Femur (tissue), 1 donor: ENCODE results near the gene ST8SIA5.

Source experiments
- DNase-seq: peaks from one replicate; pipeline ENCODE4 v3.0.0-alpha.2; 2017

Gene ST8SIA5

DNA sequence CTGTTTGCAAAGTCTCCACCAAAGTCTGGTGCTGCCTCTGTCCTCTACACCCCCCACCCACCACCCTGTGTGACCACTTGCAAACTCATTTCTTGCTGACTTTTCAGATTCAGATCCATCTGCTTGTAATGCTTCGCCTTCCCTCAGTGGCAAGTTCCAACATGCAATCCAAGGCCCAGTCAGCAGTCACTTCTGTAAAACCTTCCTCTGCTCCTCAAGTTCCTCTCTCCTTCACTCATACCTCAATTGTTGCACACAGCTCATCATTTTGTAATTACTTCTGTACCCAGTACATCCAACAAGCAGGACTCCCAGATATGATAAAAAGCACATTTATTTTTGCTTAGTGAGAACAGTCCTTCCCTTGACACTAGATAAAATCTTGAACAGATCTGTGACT, 93.3 kb downstream of the ST8SIA5 start:
- no peak for DNase-seq

GRCh38 chr18:46660957-46661749, 95.7 kb downstream of the ST8SIA5 start:
- DNase-seq, result peak; percentile 31

- DNase-seq, result no peak
Measured at GRCh38 chr18:46659484-46659883, 97.4 kb downstream of the ST8SIA5 start.

GRCh38 chr18:46657115-46657955, 99.5 kb downstream of the ST8SIA5 start, which contains the start of gene LOXHD1:
Gene LOXHD1 (minus strand): TSS chr18:46657220. CDS start chr18:46657033, 187 bp downstream.
- DNase-seq, result no peak

DNA sequence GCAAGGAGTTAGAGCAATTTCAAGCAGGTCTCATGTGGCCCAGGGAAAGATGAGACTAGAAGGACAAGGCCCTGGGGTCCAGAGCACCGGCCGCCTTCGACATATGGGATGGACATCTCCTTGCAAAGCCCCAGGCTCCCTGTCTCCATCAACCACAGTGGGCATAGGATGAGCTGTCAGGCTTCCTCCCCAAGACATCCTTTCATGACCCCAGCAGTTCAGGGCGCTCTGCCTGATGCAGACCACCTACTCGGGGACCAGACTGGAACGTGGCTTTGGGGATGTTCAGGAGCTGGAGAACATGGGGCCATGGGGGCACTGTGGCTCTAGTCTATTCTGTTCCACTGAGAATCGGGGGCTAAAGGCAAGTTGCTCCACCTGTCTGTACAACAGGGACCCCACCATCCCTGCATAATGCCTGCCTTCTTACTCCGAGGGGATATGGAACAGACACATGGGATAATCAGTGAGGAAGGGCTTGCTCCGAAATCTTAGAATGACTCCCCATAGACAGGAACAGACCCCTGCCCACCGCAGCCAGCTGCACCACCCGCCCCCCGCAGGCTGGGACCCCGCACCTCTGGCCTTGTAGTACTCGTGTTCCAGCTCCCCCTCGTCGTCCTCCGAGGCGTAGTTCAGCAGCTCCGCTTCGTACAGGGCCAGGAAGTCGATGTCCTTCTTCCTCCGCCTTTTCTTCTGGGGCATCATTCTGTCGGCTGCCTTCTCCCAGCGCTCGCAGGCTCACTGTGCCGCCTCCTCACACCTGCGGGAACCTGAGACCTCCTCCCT, 100.3 kb downstream of the ST8SIA5 start:
- no peak for DNase-seq

DNA sequence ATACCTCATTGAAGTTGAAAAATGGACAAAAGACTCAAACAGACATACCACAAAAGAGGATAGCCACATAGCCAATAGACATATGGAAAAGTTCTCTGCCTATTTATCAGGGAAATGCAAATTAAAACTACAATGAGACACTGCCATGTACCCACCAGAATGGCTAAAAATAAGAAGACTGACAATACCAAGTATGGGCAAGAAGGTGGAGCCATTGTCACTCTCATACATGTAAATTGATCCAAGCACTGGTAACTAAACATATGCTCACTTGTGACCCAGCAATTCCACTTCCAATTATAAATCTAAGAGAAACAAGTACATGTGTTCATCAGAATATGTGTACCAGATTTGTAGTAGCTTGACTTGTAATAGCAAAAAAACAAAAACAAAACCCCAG, 104.5 kb downstream of the ST8SIA5 start:
- DNase-seq, result no peak

DNA sequence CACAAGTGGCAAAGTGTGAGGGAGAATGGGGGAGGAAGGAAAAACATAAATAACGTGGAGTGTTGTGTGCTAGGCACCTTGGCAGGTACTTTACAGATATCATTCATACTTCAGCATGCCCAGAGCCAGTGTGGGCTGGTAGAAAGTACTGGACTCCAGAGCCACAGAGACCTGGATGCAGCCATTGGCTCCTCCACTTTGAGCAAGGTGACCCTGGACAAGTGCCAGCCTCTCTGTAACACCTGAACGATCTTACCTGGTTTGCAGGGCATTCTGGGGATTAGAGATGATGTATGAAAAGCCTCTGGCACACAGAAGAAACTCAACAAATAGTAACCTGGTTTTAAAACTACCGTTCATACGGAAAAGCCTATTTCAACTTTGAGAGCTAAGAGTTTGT, 106.2 kb downstream of the ST8SIA5 start:
- DNase-seq, result no peak

DNA sequence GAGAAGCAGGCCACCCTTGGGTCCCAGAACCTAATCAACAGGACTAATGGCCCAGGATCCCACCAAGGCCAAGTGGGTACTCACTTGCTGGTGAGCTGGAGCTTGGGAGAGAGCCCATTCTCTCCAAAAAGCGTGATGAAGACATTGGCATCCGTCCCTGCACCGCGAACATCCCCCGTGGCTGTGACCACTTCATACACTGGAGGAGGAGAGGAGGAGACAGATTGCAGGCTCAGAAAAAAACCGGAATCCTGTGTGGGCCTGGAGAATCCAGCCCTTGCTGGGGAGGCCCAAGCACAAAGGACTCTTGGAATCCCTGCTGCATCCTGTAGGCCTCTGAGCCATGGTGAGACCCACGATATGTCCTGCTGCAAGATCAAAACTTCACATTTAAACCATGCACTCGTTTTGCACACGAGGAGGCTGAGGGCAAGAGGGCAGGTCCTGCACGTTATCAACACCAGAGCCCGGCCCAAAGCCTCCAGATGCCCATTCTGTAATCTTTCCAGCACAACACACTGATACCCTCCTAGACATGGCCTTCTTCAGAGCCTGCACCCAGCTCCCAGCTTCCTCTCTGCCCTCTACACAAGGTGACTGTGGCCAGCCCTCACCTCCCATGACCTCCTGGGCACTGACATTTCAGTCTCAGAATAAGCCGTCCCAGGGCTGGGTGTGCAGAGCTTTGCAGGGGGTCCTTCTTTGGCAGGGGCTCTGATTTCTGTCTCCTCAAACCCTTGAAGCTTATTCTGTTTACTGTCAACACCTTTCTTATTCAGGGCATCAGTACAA, 107.6 kb downstream of the ST8SIA5 start:
- DNase-seq, result no peak

- no peak for DNase-seq
Measured at GRCh38 chr18:46646468-46646867, 110.4 kb downstream of the ST8SIA5 start.

DNA sequence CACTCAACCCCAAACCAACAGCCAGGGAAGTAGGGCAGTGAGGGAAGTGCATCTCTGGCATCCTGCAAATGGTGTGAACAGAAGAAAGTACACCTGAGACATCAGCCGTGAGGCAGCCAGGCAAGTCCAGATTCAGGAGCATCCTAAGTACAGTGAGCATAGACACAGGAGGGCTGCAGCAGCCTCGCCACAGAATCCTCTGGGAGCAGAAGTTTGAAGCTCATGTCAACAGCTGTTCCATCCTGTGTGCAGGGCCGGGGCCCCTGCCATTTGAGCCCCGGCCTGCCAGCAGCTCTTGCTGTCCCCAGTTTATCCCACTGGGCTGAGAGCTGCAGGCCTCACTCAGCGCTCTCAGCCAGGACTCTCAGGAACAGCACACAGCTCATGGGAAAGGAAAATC, 114.3 kb downstream of the ST8SIA5 start:
- DNase-seq, result no peak

DNA sequence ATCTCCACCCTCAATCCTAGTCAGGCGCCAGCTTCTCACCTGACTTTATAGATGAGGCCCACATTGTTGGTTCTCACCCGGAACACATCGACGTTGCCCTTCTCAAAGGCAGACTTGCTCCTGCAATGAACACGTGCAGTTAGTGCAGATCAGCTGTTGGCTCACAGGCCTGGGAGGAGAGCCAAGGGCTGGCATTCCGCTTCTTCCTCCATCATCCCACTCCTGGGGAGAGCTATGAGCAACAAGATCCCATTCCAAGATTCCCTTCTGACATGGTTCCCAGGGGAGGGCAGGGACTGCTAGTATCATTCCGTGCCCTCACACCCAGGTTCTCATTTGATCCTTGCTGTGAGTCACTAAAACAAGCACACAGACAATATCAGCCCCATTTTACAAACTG, 114.9 kb downstream of the ST8SIA5 start:
- peak; percentile 31 for DNase-seq

GRCh38 chr18:46639386-46639785, 117.5 kb downstream of the ST8SIA5 start:
- no peak for DNase-seq

GRCh38 chr18:46636040-46636630, 120.7 kb downstream of the ST8SIA5 start:
- no peak for DNase-seq

- no peak for DNase-seq
Measured at GRCh38 chr18:46632401-46633071, 124.3 kb downstream of the ST8SIA5 start.

DNA sequence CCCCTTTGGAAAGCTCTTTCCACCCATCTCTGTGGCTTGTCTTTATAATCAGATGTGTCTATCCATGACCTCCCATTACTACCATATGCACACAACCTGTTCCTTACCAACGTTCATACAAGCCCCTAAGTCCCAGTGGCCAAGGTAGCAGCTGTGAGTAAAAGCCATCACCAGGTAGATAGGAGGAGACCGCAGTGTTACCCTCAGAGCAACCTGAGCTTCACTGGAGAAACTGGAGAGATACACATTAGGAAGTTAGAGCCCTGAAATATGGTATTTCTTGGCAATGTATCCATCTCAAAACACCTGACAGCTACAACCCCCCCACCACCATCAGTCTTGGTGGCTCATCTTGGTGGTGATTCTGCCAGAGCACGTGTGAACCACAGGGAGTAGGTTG, 125.9 kb downstream of the ST8SIA5 start:
- DNase-seq, result no peak

DNA sequence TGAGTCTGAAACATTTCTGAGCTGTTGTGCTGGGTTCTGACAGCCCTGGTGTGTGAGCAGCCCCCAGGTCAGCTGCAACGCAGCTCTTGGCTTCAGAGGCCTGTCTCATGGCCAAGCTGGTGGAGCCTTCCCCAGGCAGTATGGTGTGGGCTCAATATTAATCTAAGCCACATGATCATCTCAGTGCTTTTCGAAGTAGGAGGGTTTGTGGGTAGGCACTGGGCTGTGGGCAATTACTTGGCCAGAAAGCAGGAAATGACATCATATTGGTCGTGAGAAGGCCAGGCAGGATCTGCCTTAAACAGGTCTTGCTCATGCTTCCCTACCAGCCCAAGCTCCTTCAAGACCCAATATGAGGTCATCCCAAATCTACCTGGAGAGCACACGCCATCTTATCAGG, 126.7 kb downstream of the ST8SIA5 start:
- DNase-seq, result no peak

DNA sequence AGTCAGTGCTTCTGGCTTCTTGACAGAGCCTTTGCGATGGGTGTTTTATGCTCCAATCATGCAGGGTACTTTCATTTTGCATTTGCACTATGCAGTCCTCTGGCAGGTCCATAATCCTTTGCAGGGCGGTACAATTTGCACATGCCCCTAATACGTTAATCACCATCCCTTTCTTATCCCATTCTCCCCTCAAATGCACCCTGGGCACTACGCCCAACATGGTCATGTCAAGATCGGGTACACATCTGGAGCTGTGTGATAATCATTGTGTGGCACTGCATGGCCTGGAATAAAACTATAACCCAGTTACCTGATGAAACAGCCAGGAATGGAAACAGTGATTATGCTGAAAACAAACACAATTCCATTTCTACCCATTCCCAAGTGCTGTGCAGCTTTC, 127.5 kb downstream of the ST8SIA5 start:
- DNase-seq, result no peak

DNA sequence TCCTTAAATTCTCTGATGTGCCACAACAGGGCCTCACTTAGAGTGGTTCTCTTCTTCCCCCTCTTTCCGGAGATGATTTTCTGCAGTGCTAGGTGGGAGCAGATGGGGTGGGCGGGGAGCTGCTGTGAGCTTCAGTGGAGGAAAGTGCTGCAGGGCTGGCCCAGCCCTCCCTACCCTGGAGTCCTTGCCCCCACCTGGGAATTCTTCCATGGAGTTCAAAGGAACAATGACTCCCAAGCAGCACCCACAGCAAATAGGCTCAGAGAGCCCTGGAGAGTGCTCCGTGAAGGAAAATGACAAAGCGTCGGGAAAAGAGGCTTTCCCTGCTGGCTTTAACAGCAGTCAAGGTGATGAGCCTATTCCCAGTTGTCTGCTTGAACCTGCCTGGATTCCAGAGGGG, 128.6 kb downstream of the ST8SIA5 start:
- no peak for DNase-seq

DNA sequence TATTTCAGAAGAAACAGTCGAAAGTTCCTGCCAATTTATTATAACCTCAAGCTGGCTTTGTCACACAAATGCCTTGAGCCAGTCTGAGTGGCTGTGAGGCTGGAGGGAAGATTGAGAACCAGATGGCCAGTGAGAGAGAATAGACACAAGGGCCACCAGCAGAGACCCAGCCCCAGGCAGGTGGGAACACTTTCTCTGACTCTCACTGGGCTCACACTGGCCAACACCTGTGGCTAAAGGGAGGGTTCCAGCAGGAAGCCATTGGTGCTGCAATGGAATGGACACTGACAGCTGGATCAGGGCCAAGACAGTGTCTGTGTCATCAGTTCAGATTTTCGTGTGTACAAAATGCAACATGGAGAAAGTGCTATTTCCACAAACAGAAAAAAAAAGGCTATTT, 129.7 kb downstream of the ST8SIA5 start:
- no peak for DNase-seq

DNA sequence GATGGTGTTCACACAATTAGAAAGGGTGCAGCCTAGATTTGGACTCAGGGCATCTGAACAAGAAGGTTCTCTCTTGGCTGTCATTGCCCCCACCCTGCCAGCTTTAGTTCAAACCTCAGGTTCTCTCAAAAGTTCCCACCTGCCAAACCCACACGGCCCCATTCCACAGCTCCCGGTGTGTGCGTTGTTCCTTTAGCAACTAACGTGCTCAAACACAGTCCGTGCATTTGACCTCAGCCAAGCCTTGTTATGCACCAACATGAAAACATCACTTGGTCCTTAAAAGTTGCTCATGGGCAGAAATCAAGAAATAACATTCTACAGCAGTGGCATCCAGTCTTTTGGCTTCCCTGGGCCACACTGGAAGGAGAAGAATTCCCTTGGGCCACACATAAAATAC, 131.8 kb downstream of the ST8SIA5 start:
- DNase-seq, result no peak

DNA sequence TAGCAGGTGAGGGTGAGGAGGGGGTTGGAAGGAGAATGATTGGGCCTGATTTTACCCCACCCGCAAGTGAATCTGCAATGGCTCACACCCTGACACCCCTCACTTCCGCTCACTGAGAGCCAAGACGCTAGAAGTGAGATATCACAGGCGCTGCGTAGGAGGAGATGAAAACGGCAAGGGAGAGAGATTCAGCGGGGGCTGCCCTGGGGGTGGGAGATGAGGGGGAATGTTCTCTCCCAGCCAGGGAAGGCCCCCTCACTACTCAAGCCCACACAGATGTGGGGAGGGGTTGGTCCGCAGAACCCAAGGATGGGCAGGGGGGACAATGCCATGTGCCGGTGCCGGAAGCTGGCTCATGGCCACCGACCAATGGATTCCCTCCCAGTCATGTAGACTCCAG, 132.7 kb downstream of the ST8SIA5 start:
- DNase-seq, result no peak
